GM18499 (cell line): Measurements from ENCODE around the gene CFAP92.

Experiments
- ATAC-seq: cut with Tn5 transposase; IDR thresholded peaks from one replicate; pipeline ENCODE4 v1.9.1; 2021; ENCODE audit warnings: moderate number of reproducible peaks; ENCODE audit not compliant: insufficient read depth, unreplicated experiment

Gene CFAP92

DNA sequence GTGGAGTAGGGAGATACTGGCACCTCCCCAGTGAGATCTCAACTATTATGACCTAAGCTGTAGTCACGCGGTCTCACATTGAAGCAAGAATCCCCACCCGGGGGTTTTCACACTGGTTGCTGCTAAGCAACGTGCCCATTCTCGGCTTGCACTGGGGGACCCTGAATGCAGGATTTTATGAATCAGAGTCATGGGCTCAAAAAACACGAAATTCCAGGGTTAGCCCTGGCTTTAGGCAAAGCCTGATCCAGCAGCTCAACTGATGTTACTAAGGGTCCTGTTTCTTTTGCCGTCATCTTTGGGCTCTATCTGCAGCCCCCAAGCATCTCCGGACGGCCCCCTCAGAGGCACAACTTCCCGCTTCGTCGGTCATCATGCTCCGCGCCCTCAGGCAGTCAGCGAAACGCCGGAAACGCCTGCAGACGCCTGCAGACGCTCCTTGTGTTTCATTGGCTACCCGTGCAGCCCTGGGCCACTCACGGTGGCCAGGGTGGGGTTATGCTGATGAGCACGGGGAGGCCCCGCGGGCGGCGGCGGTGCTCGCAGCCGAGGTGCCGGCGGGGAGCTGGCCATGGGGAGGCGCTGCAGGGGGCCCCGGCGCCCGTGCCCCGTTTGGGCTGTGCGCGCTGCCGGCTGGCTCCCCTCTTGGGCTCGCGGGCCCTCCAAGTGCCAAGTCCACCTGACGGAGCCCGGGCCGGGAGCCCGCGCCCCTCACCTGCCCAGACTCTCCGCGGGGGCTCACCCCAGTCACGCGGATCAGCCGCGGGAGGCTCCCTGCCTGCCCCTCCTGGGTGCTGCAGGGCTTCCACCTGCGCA, 33.1 kb upstream of the CFAP92 start:
- ATAC-seq: peak; percentile 87

DNA sequence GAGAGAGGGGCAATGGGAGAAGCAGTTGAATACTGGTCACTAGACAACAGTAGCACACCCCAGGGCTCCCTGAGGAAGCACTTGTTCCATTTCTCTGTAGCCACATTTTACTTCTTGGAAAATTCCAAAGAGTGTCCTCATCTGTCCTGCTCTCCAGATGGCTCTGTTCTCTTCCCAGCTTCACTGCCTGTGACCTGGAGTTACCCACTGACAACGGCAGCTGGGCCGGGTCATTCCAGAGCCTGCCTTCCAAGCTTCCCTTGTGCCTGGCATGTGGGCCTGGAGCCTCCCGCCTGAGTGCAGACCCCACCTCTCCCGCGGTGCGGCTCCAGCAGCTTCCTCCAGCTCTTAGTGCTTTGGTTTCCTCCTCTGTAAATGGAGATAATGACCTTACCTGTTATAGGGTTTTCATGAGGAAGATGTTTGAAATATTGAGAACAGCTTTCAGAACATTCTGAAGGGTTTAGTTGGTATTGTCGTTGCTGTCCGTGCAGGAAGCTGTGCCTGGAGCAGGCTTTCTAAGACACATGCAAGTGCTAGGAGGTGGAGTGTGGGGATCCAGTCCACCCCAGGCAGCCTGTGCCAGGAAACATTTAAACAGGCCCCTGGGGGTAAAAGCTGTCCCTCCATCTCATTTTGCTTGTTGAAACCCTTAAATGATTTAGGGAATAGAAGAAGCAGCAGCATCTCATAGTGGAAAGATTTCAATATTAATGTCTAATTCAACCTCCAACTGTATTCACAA, 32.0 kb upstream of the CFAP92 start:
- ATAC-seq: no peak

DNA sequence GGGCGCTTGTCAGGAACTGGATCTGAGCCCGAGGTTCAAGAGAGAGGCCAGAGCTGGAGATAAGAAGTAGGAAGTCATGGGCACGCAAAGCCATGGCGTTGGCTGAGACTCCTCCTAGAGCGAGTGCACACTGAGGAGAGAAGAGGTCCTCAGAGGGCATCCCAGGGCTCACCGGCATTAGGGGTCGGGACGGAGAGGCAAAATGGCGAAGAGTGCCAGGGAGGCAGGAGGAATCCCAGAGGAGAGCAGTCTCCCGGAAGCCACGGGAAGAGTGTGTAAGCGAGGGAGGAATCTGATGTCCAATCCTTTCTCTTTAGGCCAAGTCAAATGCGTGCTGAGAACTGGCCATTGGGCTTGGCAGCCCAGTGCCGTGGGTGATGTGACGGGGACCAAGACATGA, 31.2 kb upstream of the CFAP92 start:
- ATAC-seq: no peak

DNA sequence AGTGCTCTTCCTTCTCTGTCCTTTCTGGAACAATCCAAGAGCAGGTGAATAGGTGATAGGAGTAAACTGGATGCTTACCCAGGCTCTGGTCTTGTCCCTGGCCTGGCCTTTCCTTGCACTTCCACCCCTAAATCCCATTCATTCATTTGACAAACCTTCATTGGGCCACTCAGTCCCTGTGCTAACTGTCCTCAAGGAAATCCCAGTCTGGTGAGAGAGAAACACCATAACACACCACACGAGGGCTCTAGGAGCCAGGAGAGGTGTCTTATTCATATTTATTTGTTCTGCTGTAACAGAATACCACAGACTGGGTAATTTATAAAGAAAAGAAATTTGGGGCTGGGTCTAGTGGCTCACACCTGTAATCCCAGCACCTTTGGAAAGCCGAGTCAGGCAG, 30.0 kb upstream of the CFAP92 start:
- ATAC-seq: no peak

DNA sequence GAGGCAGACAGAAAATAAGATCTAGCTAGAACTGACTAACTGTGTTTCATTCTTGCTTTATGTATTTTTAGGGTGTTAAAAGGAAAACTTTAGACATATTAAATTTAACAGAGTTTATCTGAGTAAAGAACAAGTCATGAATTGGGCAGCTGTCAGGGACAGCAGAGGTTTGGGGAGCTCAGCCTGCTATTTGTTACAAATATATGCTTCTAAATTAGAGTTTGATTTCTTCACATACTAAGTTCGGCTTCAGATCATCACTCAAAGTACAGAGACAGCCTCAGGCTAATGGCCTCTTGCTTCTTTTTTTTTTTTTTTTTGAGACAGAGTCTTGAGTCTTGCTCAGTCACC, 29.1 kb upstream of the CFAP92 start:
- ATAC-seq: no peak

DNA sequence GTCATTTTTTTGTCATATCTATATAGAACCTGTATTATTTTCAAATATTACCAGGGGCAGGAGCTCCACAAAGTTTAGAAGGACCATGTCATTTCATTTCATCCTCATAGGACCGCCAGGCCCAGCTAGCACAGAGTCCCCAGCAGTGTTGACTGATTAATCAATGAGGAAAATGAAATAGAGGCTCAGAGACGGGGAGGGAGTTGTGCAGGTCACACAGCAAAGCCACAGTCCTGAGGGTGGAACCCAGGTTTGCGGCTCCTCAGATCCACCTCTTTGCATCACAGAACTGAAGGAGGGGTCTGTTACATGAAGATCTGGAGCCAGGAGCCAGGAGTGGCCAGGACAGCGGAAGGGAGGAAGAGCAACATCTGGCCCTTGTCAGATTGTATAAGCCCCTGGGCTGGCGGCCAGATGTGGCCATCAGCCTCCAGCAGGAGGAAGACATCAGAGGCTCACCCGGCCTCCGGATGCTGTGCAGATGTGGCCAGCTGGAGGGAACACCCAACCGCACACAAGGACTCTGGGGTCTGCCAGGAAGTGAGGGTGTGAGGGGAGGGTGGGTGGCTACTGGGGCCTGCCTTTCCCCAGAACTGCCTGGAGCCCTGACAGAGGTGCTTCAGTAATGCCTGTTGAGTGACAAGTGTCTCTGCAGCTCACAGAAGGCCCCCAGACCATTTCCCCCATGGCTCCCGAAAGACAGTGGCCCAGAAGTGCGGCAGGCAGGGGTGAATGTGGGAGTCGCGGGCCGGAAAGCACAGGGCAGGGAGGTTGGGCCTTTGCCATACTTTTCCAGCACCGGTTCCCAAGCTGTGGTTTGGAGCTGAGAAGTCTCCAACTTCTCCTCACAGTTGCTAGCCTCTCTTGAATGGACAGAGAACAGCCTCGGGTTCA, 28.5 kb upstream of the CFAP92 start:
- no peak for ATAC-seq

DNA sequence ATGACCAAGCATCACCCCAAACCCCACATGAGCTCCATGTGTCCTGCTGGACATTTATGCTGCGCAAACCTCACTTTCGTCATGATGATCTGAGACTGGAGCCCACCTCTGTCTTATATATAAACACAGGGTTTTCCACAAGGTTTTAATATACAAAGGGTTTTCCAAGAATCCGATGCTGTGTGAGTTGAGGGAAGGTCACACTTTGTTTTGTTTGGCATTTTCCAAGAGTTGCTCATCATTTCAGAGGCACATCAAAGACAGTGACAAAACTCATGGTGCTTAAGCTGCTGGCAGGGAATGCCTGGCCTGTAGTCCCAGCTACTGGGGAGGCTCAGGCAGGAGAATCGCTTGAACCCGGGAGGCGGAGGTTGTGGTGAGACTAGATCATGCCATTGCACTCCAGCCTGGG, 27.3 kb upstream of the CFAP92 start:
- ATAC-seq: no peak

DNA sequence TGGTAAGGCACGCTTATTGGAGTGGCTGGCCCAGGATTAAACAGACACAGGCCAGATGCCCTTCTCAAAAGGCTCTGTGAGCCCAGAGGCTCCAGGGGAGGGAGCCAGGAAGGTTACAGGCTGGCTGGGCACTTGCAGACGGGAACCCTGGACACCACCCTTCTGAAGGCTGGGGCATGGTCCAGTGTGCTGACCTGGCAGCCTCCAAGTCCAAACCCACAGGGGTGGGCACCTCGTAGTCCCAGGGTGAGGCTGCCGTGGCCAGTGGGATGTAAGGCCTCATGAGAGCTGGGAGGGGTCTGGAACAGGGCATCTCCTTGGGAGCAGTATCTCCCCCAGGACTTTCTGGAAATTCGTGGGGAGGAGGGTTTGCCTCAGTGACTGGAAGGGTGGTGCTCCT, 26.8 kb upstream of the CFAP92 start:
- ATAC-seq: no peak

DNA sequence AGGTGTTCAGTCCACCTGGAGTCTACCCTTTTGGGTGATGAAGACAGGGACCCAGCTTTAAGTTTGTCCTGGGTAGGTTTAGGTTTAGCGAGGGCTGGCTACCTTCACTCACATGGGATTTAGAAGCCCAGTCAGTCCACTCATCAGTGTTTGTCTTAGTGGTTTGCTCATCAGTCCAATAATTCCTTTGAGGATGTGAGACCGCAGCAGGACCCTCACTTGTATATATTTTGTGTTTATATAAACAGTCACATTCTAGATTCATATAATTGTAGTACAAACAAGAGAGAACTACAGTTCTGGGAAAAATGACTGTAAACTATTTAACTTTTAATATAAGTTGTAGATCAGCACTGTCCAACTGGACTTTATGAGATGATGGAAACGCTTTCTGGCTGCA, 25.4 kb upstream of the CFAP92 start:
- no peak for ATAC-seq

DNA sequence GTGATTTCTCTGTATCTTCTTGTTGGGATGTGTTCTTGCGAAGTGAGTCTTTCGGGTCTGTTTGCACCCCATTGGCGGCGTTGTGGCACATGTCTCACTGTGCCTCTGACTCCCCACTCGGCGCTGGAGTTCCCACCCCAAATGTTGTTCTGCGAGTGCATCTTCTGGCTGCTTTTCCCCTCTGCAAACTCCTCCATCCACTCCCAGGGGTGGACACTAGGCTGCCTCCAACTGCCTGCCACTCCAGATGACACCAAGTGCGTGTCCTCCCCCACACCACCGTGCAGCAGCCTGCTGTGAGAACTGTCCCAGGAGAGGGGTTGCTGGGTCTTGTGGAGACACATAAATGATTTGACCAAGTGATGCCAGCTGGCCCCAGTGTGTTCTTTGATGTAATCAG, 24.9 kb upstream of the CFAP92 start:
- ATAC-seq: no peak

DNA sequence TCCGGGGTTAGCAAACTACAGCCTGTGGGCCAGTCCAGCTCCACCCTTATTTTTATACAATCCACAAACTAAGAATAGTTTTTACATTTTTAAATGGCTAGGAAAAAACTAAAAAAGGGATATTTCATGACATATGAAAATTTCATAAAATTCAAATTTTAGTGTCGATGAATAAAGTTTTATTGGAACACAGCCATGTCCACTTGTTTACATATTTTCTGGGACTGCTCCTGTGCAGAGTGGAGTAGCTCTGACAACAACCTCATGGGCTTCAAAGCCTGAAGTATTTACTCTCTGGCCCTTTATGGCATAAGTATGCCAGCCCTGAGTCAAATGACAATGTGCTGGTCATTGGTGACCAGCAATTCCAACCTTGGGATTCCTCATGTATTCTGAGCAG, 24.4 kb upstream of the CFAP92 start:
- no peak for ATAC-seq

DNA sequence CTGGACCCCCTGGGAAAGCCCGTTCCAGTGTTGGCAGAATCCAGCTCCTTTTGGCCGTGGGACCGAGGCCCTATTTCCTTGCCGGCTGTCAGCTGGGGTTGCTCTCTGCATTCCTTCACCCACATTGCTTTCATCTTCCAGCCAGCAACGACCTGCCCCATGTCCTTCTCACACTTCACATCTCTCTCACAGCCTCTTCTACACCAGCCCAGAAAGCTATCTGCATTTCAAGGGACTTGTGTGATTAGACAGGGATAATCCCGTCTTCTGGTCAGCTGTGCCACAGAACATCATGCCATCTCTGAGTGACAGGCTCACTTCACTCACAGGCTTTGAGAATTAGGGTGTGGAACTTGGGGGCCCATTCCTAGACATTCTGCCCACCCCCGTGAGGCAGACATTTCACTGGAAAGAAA, 23.6 kb upstream of the CFAP92 start:
- ATAC-seq: no peak

DNA sequence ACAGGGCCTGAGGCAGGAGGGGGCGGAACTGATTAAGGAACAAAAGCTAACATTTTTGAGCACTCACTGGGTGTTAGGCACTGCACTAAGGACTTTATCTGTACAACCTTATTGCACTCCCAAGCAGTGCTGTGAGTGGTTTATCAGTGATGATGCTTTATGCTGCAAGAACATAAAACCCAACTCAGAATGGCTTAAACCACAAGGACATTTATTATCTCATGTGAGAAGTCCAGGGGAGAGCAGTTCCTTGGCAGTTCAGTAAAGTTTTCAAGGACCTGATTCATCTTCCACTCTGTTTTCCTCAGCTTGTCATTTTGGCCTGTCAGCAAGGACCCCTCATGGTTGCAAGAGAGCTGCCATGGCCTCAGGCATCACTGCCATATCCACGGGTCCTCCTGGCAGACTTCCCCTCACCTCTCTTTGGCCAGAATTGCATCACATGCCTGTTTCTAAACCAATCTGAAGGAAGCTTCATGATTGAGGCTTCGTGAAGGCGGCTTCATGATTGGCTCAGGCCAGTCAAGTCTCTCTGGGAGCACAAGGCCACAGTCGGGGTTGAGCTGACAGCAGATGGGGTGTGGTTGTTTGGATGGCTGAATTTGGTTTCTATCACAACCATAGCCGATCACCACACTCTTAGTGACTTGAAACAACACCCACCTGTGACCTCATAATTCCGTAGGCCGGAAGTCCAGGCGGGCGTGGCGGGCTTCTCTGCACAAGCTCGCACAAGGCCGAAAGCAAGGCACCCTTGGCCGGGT, 23.0 kb upstream of the CFAP92 start:
- ATAC-seq: no peak

DNA sequence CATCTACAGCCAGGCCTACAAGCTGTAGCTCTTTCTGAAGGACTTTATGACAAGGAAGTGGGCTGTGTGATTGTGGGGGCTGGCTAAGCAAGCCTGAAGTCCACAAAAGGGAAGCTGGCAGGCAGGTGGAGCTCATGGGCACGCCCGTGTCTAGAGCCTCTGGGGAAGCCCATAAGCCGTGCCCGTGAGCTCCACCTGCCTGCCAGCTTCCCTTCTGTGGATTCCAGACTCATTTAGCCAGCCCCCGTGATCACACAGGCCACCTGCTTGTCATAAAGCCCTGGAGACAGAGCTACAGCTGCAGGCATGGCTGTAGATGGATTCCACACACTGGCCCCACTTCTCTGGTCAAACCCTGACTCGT, 22.5 kb upstream of the CFAP92 start:
- no peak for ATAC-seq

DNA sequence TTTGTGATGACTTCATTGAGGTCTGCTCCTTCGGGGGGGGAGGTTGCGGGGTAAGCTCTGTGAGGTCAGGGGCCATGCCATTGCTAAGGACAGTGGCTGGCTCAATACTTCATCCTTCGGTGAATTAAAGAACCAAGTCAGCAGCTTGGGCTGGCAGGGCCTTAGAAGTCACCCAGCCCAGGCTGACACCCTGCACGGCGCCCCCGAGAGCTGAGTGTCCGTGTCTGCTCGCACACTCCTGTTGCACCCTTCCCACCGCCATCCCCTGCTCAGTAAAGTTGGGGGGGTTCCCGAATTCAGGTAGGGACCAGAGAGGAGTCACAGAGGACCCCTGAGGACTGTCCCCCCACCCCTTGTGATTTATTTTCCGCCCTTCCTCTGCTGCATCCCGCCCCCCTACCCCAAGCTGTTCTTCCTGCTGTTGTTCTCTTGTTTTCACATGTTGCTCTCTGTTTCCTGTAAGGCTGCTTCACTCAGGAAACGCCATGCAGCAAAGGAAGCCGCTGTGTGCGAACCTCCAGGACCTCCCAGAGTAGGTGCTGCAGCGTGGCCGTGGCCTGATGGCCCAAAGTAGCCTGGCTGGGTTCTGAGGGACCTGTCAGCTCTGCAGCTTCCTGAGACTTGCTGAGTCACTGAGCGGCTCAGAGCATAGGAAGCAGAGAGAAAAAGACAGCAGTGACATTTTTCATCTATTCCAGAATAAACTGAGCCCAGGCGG, 21.7 kb upstream of the CFAP92 start:
- no peak for ATAC-seq

DNA sequence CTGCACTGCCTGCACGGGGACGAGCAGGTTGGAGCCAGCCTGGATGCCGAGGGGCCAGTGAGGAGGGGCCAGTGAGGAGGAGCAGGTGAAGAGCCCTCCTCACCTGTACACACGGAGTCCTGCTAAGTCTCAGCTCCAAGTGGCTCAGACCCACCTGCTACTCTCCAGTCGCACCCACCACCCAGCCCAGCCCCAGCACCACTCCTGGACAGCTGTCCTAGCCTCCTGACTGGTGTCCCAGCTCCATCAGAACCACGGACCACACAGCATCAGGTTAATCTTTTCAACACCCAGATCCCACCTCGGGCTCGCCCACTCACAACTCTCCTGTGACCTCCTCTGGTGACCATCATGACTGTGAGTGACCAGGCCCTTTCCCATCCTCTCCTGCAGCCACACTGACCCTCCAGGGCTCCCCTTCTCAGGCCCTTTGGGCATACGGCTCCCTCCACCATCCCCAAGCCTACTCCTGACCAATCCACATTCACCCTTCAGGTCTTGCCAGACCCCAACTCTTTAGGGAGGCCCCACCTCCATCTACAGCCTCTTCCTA, 21.0 kb upstream of the CFAP92 start:
- ATAC-seq: no peak

DNA sequence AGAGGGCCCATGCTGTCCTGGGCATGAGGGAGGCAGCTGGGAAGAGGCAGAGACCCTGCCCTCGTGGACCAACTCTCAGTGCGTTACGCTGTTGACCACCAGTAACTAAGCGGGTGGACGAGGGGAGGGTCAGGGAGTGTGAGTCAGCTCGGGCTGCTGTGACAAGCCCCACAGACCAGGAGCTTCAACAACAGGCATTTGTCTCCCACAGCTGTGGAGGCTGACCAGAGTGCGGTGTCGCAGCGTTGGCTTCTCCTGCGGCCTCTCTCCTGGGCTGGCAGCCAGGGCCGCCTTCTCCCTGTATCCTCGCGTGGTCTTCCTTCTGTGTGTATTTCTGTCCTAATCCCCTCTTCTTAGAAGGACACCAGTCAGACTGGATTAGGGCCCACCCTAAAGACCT, 20.3 kb upstream of the CFAP92 start:
- ATAC-seq: no peak

DNA sequence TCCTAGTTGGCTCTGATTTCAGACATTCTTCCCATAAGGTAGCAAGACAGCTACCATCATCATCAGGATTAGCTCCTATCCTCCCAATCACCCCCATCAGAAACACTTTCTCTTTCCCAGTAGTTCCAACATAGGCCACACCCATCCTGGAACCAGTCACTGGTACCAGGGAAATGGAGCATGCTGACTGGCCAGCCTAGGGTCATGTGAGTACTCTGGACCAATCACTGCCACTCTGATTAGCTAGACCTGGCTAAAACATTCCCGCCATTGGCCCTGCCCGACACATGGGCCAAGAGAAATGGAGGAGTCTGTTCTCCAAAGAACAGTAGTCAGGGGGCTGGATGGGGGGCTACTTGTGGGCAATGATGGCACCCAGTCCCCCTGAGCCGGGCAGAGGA, 19.6 kb upstream of the CFAP92 start:
- ATAC-seq: no peak

DNA sequence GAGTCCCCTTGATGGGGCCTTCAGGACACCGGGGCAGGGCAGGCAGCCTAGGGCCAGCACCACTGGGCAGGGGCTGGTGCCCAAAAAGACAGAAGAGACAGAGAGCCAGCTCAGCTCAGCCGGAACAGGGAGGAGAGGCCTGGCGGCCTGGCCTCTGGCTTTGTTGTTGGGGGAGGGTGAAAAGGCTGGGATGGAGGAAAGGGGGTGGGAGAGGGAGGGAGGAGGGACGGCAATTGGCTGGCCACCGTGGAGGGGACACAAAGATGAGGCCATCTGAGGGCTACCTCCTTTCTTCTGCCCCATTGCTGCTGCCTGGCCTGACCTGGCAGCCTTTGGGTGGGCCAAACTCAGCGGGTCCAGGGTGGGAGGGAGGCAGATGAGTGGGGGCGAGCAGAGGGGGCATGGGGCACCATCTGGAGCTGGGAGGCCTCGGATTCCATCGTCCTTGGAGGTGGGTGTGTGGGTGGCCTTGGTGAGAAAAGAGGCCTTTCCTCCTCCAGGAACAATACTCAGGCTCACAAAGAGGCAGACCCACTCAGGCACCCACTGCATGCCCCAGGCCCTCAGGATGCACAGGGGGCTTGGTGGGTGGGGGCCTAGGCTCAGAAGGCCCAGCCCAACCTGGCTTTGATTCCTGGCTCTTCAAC, 16.6 kb upstream of the CFAP92 start:
- ATAC-seq: no peak
